Nephron progenitor cell (in vitro differentiated cells): ENCODE measurements around the gene H2BW2.
"Not testable (repeated sequence)": the region's sequence is repeated elsewhere in the genome, so short reads cannot be mapped to it uniquely, and the experiment has no call there.

Experiments used
- DNase-seq: peaks from one replicate; pipeline ENCODE4 v3.0.0; 2021
- H3K27ac Mint-ChIP-seq: 2 replicates; pipeline ENCODE4 v1.8.0; 2021; ENCODE audit warnings: mild to moderate bottlenecking, moderate library complexity, mixed read lengths
- H3K27me3 Mint-ChIP-seq: 2 replicates; pipeline ENCODE4 v1.8.0; 2021; ENCODE audit warnings: mild to moderate bottlenecking, low read depth, mixed read lengths; ENCODE audit not compliant: poor library complexity
- H3K36me3 Mint-ChIP-seq: 2 replicates; pipeline ENCODE4 v1.8.0; 2021; ENCODE audit warnings: low read depth, mixed read lengths
- H3K4me1 Mint-ChIP-seq: 2 replicates; pipeline ENCODE4 v1.8.0; 2021; ENCODE audit warnings: mixed read lengths
- H3K4me3 Mint-ChIP-seq: 2 replicates; pipeline ENCODE4 v1.8.0; 2021; ENCODE audit warnings: mild to moderate bottlenecking, moderate library complexity, mixed read lengths
- H3K9me3 Mint-ChIP-seq: 2 replicates; pipeline ENCODE4 v1.8.0; 2021; ENCODE audit warnings: mild to moderate bottlenecking, moderate library complexity, mixed read lengths
- CTCF ChIP-seq: fragments of 200-600 bp; sonication (generic); IDR thresholded peaks from 2 replicates; pipeline ENCODE4 v1.5.0; 2021; ENCODE audit warnings: antibody characterized with exemption

Gene H2BW2

DNA sequence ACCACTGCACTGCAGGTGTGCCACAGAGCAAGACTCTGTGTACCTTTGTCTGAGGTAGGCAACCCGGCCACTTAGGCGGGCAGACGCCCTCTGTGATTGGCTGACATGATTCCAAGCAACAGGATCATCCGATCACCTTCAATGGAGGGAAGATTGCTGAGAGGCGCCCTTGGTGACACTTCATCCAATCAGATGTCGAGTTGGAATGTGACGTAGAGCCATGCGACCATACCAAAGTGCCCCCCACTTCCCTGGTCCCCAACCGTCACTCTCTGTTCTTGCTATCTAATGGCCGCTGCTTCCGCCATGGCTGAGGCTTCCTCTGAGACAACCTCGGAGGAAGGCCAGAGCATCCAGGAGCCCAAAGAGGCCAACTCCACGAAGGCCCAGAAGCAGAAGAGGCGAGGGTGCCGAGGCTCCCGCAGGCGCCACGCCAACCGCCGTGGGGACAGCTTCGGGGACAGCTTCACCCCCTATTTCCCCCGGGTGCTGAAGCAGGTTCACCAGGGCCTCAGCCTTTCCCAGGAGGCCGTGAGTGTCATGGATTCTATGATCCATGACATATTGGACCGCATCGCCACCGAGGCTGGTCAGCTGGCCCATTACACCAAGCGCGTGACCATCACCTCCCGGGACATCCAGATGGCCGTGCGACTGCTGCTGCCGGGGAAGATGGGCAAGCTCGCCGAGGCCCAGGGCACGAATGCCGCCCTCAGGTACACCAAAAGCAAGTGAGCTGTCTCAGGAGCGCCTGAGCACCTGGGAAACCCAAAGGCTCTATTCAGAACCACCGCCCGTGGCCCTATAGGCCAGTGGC, at the start of gene H2BW2:
H2BW2 (plus strand) TSS at position 268 of the 817 bp plus-strand sequence; CDS start at position 307, 39 bp downstream.
- H3K9me3 Mint-ChIP-seq, result peaks cover 70% of the 10 kb centered on the region
- no peak for DNase-seq
- H3K36me3 Mint-ChIP-seq, result no peaks in the 10 kb centered on the region
- TF ChIP-seq CTCF, result no peak
- H3K27me3 Mint-ChIP-seq, result no peaks in the 10 kb centered on the region
- no peak within 1 kb of the TSS for H3K4me3 Mint-ChIP-seq
- no peak within 1 kb of the TSS for H3K27ac Mint-ChIP-seq
- H3K4me1 Mint-ChIP-seq, result no peaks in the 10 kb centered on the region

- Mint-ChIP-seq H3K27me3 (no peaks in the 10 kb centered on the region), H3K36me3 (no peaks in the 10 kb centered on the region), H3K4me3 (no peak overlapping the region), H3K9me3 (peaks cover 51% of the 10 kb centered on the region), H3K4me1 (no peaks in the 10 kb centered on the region), H3K27ac (no peak overlapping the region)
- DNase-seq, result no peak
- no peak for TF ChIP-seq CTCF
Observed at GRCh38 chrX:103999234-103999633, 40.5 kb upstream of the H2BW2 start.

- H3K27ac Mint-ChIP-seq, result no peak overlapping the region
- H3K27me3 Mint-ChIP-seq, result peaks cover 3% of the 10 kb centered on the region
- H3K4me3 Mint-ChIP-seq, result no peak overlapping the region
- H3K4me1 Mint-ChIP-seq, result no peaks in the 10 kb centered on the region
- no peak for DNase-seq
- H3K9me3 Mint-ChIP-seq, result peaks cover 69% of the 10 kb centered on the region
- no peaks in the 10 kb centered on the region for H3K36me3 Mint-ChIP-seq
- no peak for TF ChIP-seq CTCF
Observed at GRCh38 chrX:104008831-104009230, 30.9 kb upstream of the H2BW2 start.

DNA sequence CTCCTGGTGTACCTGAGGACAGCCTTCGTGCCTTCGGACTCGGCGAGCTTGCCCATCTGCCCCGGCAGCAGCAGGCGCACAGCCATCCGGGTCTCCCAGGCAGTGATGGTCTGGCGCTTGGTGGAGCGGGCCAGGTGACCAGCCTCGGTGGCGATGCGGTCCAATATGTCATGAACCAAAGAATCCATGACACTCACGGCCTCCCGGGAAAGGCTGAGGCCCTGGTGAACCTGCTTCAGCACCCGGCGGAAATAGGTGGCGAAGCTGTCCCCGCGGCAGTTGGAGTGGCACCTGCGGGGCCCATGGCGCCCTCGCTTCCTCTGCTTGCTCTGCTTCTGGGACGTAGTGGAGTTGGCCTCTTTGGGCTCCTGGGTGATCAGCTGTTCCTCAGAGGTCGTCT, 26.6 kb upstream of the H2BW2 start:
- no peak overlapping the region for H3K27ac Mint-ChIP-seq
- H3K4me3 Mint-ChIP-seq, result no peak overlapping the region
- peaks cover 56% of the 10 kb centered on the region for H3K9me3 Mint-ChIP-seq
- H3K27me3 Mint-ChIP-seq, result peaks cover 3% of the 10 kb centered on the region
- H3K36me3 Mint-ChIP-seq, result no peaks in the 10 kb centered on the region
- TF ChIP-seq CTCF, result no peak
- DNase-seq, result no peak
- H3K4me1 Mint-ChIP-seq, result no peaks in the 10 kb centered on the region

DNA sequence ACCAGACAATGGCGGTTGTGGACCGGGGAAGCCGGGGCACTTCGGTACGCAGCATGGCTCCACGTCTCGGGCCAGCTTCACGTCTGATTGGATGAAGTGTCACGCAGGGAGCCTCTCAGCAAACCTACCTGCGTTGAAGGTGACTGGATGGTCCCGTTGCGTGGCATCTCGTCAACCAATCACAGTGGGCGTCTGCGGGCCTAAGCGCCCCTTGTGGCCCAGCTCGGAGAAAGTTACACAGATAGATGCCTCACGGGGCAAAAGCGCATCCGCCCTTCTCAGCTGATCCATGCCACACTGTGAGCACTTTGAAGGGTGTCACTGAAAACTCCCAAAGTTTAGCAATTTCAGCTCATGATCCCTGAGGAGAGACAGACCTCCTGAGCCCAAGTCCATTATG, 26.1 kb upstream of the H2BW2 start, which contains the start of gene H2BW1:
H2BW1 (minus strand) TSS at position 103 of the 400 bp plus-strand sequence. CDS start 132 bp downstream, outside the sequence.
- Mint-ChIP-seq H3K4me1 (no peaks in the 10 kb centered on the region), H3K36me3 (no peaks in the 10 kb centered on the region)

DNA sequence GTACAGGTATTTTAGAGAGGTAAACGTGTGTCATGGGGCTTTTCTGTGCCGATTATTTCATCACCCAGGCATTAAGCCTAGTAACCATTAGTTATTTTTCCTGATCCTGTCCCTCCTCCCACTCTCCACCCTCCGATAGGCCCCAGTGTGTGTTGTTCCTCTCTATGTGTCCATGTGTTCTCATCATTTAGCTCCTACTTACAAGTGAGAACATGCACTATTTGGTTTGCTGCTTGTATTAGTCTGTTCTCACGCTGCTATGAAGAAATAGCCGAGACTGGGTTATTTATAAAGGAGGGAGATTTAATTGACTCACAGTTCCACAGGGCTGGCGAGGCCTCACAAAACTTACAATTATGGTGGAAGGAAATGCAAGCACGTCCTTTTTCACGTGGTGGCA, 24.2 kb upstream of the H2BW2 start:
- not testable (repeated sequence) for H3K36me3 Mint-ChIP-seq, H3K27me3 Mint-ChIP-seq, H3K27ac Mint-ChIP-seq, DNase-seq, H3K4me3 Mint-ChIP-seq, H3K4me1 Mint-ChIP-seq
- H3K9me3 Mint-ChIP-seq, result peaks cover 61% of the 10 kb centered on the region

More for the DNA sequence above, 26.1 kb upstream of the H2BW2 start, which contains the start of gene H2BW1:
- DNase-seq, result no peak
- Mint-ChIP-seq H3K4me3 (no peak within 1 kb of the TSS), H3K27ac (no peak within 1 kb of the TSS), H3K27me3 (peaks cover 1% of the 10 kb centered on the region), H3K9me3 (peaks cover 57% of the 10 kb centered on the region)
- no peak for TF ChIP-seq CTCF
